GM10248 (cell line): Measurements from ENCODE around the gene POLR1E.
A peak's percentile ranks its signal among the peaks of the same experiment; 100 is the strongest.

Experiments
- CTCF ChIA-PET: fragments of 300-600 bp; sonication (Branson Sonifier 250); formaldehyde crosslinking; extraction: SDS; loops from one replicate; lab custom pipeline; 2021; ENCODE audit warnings: antibody characterized with exemption; lab: Yijun Ruan, JAX
- POLR2A ChIA-PET: fragments of 350-650 bp; sonication (Branson Sonifier 250); formaldehyde crosslinking; extraction: SDS; loops from one replicate; lab custom pipeline; 2020; ENCODE audit warnings: antibody characterized with exemption; lab: Yijun Ruan, JAX
- DNase-seq: peaks from one replicate; pipeline ENCODE4 v3.0.0; 2012; ENCODE audit errors: extremely low spot score
- CTCF ChIP-seq: IDR thresholded peaks from 2 replicates; pipeline ENCODE4 v1.5.1; 2012; ENCODE audit warnings: mild to moderate bottlenecking, low read depth; ENCODE audit errors: extremely low read depth, missing control alignments, control extremely low read depth

Gene POLR1E

GRCh38 chr9:37441776-37442370 is 43.9 kb upstream of the POLR1E start:
- POLR2A ChIA-PET, result interaction anchor here (0.8 to 0.9 kb wide), 2 partner anchors 11 to 31 kb away, joined by 3 read pairs; no protein-coding TSS in a partner anchor
- DNase-seq, result no peak
- CTCF ChIA-PET, result interaction anchor here (0.9 to 5.9 kb wide), 3 partner anchors 8 to 27 kb away, joined by 3 to 15 read pairs (median 3); no protein-coding TSS in a partner anchor
- TF ChIP-seq CTCF, result no peak

- TF ChIP-seq CTCF, result no peak
- DNase-seq, result no peak
- ChIA-PET POLR2A (interaction anchor here (0.8 to 0.9 kb wide), 2 partner anchors 12 to 32 kb away, joined by 3 read pairs; no protein-coding TSS in a partner anchor), CTCF (interaction anchor here (0.9 to 5.9 kb wide), 3 partner anchors 8 to 28 kb away, joined by 3 to 15 read pairs (median 3); no protein-coding TSS in a partner anchor)
Measured at GRCh38 chr9:37442556-37442955, 43.2 kb upstream of the POLR1E start.

GRCh38 chr9:37443566-37443965 is 42.2 kb upstream of the POLR1E start:
- TF ChIP-seq CTCF, result no peak
- POLR2A ChIA-PET, result no interaction called here
- CTCF ChIA-PET, result interaction anchor here (5.9 kb wide), 1 partner anchor 29 kb away, joined by 15 read pairs; no protein-coding TSS in a partner anchor
- no peak for DNase-seq

- no peak for TF ChIP-seq CTCF
- ChIA-PET POLR2A (no interaction called here), CTCF (no interaction called here)
- peak; percentile 9 for DNase-seq
Measured at GRCh38 chr9:37444890-37445289, 40.9 kb upstream of the POLR1E start.

GRCh38 chr9:37445832-37446231 is 39.9 kb upstream of the POLR1E start:
- CTCF ChIA-PET, result interaction anchor here (1.1 to 1.2 kb wide), 2 partner anchors 9 to 31 kb away, joined by 3 to 7 read pairs; no protein-coding TSS in a partner anchor
- no peak for DNase-seq
- TF ChIP-seq CTCF, result no peak
- POLR2A ChIA-PET, result interaction anchor here (1.3 kb wide), 1 partner anchor 20 kb away, joined by 3 read pairs; no protein-coding TSS in a partner anchor

GRCh38 chr9:37446401-37446800 is 39.3 kb upstream of the POLR1E start:
- DNase-seq, result no peak
- CTCF ChIA-PET, result interaction anchor here (1.1 to 1.2 kb wide), 2 partner anchors 10 to 32 kb away, joined by 3 to 7 read pairs; no protein-coding TSS in a partner anchor
- POLR2A ChIA-PET, result interaction anchor here (1.3 kb wide), 1 partner anchor 20 kb away, joined by 3 read pairs; no protein-coding TSS in a partner anchor
- no peak for TF ChIP-seq CTCF
